Activated CD8-positive, alpha-beta T cell treated with anti-CD3 and anti-CD28 coated beads for 36 hours (primary cell): Measurements from ENCODE around the gene EIF2S1. TPM values are rescaled to one million over a fixed set of nuclear protein-coding genes. Genes with fewer than 3 reads are reported as not detected.
"Not testable (repeated sequence)": the region's sequence is repeated elsewhere in the genome, so short reads cannot be mapped to it uniquely, and the experiment has no call there.

ENCODE experiments used
- ATAC-seq: fragments of 200-7000 bp; cut with Tn5 transposase; one replicate; pipeline ENCODE4 v1.10.0; 2021; ENCODE audit warnings: mild to moderate bottlenecking, moderate library complexity
- CTCF ChIA-PET: fragments of 350-600 bp; sonication (Branson Sonifier 250); formaldehyde crosslinking; loops from one replicate; lab custom pipeline; 2021; ENCODE audit warnings: antibody characterized with exemption; lab: Charles Lee
- POLR2A ChIA-PET: fragments of 350-600 bp; sonication (Branson Sonifier 250); formaldehyde crosslinking; loops from one replicate; lab custom pipeline; 2021; ENCODE audit warnings: antibody characterized with exemption; lab: Charles Lee
- DNase-seq: peaks from one replicate; pipeline ENCODE4 v3.0.0-alpha.2; 2020
- H3K27ac Mint-ChIP-seq: one replicate; pipeline ENCODE4 v1.8.0; 2021; ENCODE audit warnings: mild to moderate bottlenecking, mixed read lengths
- H3K27me3 Mint-ChIP-seq: one replicate; pipeline ENCODE4 v1.8.0; 2021; ENCODE audit warnings: mixed read lengths
- H3K36me3 Mint-ChIP-seq: one replicate; pipeline ENCODE4 v1.8.0; 2021; ENCODE audit warnings: low read depth, mixed read lengths
- H3K4me1 Mint-ChIP-seq: one replicate; pipeline ENCODE4 v1.8.0; 2021; ENCODE audit warnings: low read depth, mixed read lengths
- H3K4me3 Mint-ChIP-seq: one replicate; pipeline ENCODE4 v1.8.0; 2021; ENCODE audit warnings: mild to moderate bottlenecking, moderate library complexity, mixed read lengths
- H3K9me3 Mint-ChIP-seq: one replicate; pipeline ENCODE4 v1.8.0; 2021; ENCODE audit warnings: mixed read lengths
- CTCF ChIP-seq: fragments of 200-600 bp; IDR thresholded peaks from one replicate; pipeline ENCODE4 v1.8.0; 2022; ENCODE audit warnings: antibody characterized with exemption, mild to moderate bottlenecking
- intact Hi-C: fragments of 100-400 bp; cut with micrococcal nuclease; formaldehyde crosslinking; loops from one replicate; pipeline ENCODE4 v1.10.0; 2022
- total RNA-seq, 2 experiments: library from RNA; stranded (reverse); gene quantifications; one replicate each; pipeline ENCODE4 v1.2.3, GENCODE V29; 2021

Gene EIF2S1
- total RNA-seq, 2 experiments from 2014 or later = 210 to 219 TPM

GRCh38 chr14:67411820-67412421 is 51.8 kb downstream of the EIF2S1 start, which contains the start of gene PLEK2:
PLEK2 (minus strand) TSS chr14:67412165; CDS start chr14:67412059, 106 bp downstream.
- H3K9me3 Mint-ChIP-seq = no peaks in the 10 kb centered on the region
- peaks cover 17% of the 10 kb centered on the region for H3K27me3 Mint-ChIP-seq
- no peak for TF ChIP-seq CTCF
- DNase-seq (peak; percentile 52), ATAC-seq (peak; percentile 66)
- intact Hi-C loops = no loop called here
- H3K4me1 Mint-ChIP-seq = peaks cover 14% of the 10 kb centered on the region
- H3K27ac Mint-ChIP-seq = no peak within 1 kb of the TSS
- H3K36me3 Mint-ChIP-seq = no peaks in the 10 kb centered on the region
- peak within 1 kb of the TSS; percentile 50 for H3K4me3 Mint-ChIP-seq
- CTCF ChIA-PET = interaction anchor here (1.1 to 2.3 kb wide), 4 partner anchors 9 to 255 kb away, joined by 3 to 8 read pairs (median 6); no protein-coding TSS in a partner anchor
- POLR2A ChIA-PET = interaction anchor here (1.5 kb wide), 1 partner anchor 52 kb away, joined by 4 read pairs; the partner anchor contains the start of gene ATP6V1D

GRCh38 chr14:67413806-67414769 is 54.0 kb downstream of the EIF2S1 start:
- H3K4me3 Mint-ChIP-seq = no peak overlapping the region
- POLR2A ChIA-PET = interaction anchor here (0.6 kb wide), 1 partner anchor 50 kb away, joined by 3 read pairs; no protein-coding TSS in a partner anchor
- intact Hi-C loops = no loop called here
- DNase-seq (peak; percentile 62), ATAC-seq (peak; percentile 86)
- H3K4me1 Mint-ChIP-seq = peaks cover 14% of the 10 kb centered on the region
- H3K36me3 Mint-ChIP-seq = no peaks in the 10 kb centered on the region
- peaks cover 17% of the 10 kb centered on the region for H3K27me3 Mint-ChIP-seq
- no peak overlapping the region for H3K27ac Mint-ChIP-seq
- TF ChIP-seq CTCF = no peak
- H3K9me3 Mint-ChIP-seq = no peaks in the 10 kb centered on the region
- CTCF ChIA-PET = interaction anchor here (1.1 to 3.7 kb wide), 4 partner anchors 12 to 290 kb away, joined by 3 to 34 read pairs (median 8); partner anchors contain the start of genes ATP6V1D and EIF2S1

GRCh38 chr14:67415610-67416009 is 55.5 kb downstream of the EIF2S1 start:
- DNase-seq, H3K9me3 Mint-ChIP-seq, ATAC-seq, H3K27ac Mint-ChIP-seq, H3K36me3 Mint-ChIP-seq, POLR2A ChIA-PET, intact Hi-C loops, H3K4me3 Mint-ChIP-seq: not testable (repeated sequence)
- peaks cover 14% of the 10 kb centered on the region for H3K4me1 Mint-ChIP-seq
- CTCF ChIA-PET = interaction anchor here (1.0 to 3.7 kb wide), 5 partner anchors 11 to 155 kb away, joined by 3 to 34 read pairs (median 3); no protein-coding TSS in a partner anchor
- H3K27me3 Mint-ChIP-seq = peaks cover 17% of the 10 kb centered on the region

- Mint-ChIP-seq H3K36me3 (no peaks in the 10 kb centered on the region), H3K4me3 (no peak overlapping the region), H3K4me1 (peaks cover 14% of the 10 kb centered on the region), H3K27ac (no peak overlapping the region), H3K9me3 (no peaks in the 10 kb centered on the region), H3K27me3 (peaks cover 16% of the 10 kb centered on the region)
- no peak for TF ChIP-seq CTCF
- intact Hi-C loops = no loop called here
- POLR2A ChIA-PET = no interaction called here
- ATAC-seq (no peak), DNase-seq (no peak)
- CTCF ChIA-PET = interaction anchor here (1.0 to 3.7 kb wide), 6 partner anchors 9 to 155 kb away, joined by 3 to 34 read pairs (median 4); no protein-coding TSS in a partner anchor
Observed at GRCh38 chr14:67416085-67416484, 56.0 kb downstream of the EIF2S1 start.

- peaks cover 11% of the 10 kb centered on the region for H3K27me3 Mint-ChIP-seq
- H3K36me3 Mint-ChIP-seq = no peaks in the 10 kb centered on the region
- peaks cover 14% of the 10 kb centered on the region for H3K4me1 Mint-ChIP-seq
- H3K27ac Mint-ChIP-seq = no peak overlapping the region
- TF ChIP-seq CTCF = no peak
- H3K4me3 Mint-ChIP-seq = no peak overlapping the region
- ChIA-PET CTCF (interaction anchor here (1.0 to 3.7 kb wide), 3 partner anchors 10 to 154 kb away, joined by 4 to 34 read pairs (median 5); no protein-coding TSS in a partner anchor), POLR2A (no interaction called here)
- intact Hi-C loops = no loop called here
- ATAC-seq (no peak), DNase-seq (no peak)
- H3K9me3 Mint-ChIP-seq = no peaks in the 10 kb centered on the region
Observed at GRCh38 chr14:67416810-67417209, 56.7 kb downstream of the EIF2S1 start.
